Skeletal muscle cell (primary cell): ENCODE data around the gene KDM4C.
"Not testable (repeated sequence)": the region's sequence is repeated elsewhere in the genome, so short reads cannot be mapped to it uniquely, and the experiment has no call there.

Source experiments
- DNase-seq: peaks from one replicate; pipeline ENCODE4 v3.0.0-alpha.2; 2010; ENCODE audit warnings: low read depth
- H3K4me3 ChIP-seq: 2 replicates; pipeline ENCODE4 v1.5.1; 2011; ENCODE audit warnings: low read depth, mild to moderate bottlenecking, control low read depth, low read length, moderate library complexity

KDM4C gene

GRCh38 chr9:6790866-6791265, 33.1 kb downstream of the KDM4C start:
- H3K4me3 ChIP-seq = no peak overlapping the region
- DNase-seq = no peak

DNA sequence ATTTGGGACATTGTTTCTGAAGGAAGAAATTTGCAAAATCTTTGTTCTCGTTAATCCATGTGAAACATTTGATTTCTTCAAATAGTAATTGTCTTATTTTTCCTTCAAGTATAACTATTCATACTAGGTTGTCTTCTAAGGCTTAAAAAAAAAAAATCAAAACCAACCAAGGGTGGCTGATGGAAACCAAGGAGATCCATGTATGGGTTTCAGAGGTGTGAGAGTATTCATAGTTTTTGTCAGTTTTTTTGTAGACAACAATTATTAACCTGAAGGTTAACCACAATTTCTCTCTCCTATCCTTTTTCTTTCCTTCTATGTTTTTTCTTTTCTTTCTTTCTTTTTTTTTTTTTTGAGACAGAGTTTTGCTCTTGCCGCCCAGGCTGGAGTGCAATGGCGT, 35.4 kb downstream of the KDM4C start:
- no peak for DNase-seq
- H3K4me3 ChIP-seq = no peak overlapping the region

- no peak for DNase-seq
- H3K4me3 ChIP-seq = no peak overlapping the region
Measured at GRCh38 chr9:6794936-6795335, 37.2 kb downstream of the KDM4C start.

DNA sequence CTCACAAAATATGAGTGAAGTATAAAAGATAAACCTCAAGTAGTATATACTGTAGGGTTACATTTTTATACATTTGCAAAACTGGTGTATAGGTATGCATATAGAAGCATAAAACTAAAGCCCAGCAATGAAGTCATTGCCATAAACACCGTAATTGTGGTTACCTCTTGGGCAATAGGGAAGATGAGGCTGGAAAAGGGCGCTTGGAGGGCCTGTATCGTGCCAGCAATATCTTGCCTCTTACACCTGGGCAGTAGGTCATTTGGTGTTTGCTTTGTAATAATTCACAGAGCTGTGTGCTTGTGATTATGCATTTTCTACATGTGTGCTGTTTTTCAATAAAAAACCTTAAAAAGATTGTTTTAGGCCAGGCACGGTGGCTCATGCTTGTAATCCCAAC, 45.2 kb downstream of the KDM4C start:
- no peak for DNase-seq
- no peak overlapping the region for H3K4me3 ChIP-seq

DNA sequence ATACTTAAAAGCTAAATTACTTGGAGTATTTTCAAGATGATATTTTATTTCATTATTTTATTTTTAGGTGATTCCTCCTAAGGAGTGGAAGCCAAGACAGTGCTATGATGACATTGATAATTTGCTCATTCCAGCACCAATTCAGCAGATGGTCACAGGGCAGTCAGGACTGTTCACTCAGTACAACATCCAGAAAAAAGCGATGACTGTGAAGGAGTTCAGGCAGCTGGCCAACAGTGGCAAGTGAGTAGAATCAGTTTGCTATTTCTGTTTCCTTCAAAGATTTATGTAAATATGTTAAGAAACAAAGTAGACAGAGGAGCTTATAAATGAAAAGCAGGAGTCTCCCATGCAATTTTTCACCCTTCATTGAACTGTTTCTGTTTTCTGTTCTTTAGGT, 47.8 kb downstream of the KDM4C start:
- DNase-seq = peak; percentile 5
- H3K4me3 ChIP-seq = no peak overlapping the region

GRCh38 chr9:6806318-6806717, 48.5 kb downstream of the KDM4C start:
- H3K4me3 ChIP-seq, DNase-seq: not testable (repeated sequence)

GRCh38 chr9:6807669-6808068, 49.9 kb downstream of the KDM4C start:
- DNase-seq, H3K4me3 ChIP-seq: not testable (repeated sequence)

DNA sequence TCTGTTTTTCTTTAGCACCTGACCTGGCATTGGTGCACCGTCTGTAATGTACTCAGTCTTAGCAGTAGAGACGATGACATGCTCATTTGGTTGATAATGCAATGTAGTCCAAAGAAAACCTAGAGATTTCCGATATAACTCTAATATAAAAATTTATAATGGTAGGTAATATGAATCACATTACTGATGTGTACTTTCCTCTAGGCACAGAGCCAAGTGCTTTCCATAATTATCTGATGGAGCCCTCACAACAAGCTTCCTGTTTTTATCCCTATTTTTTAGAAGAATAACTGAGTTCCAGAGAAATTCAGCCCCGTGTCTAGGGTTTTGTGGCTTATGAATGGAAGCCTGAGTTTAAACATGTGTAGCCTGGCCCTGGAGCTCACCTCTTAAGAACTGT, 53.7 kb downstream of the KDM4C start:
- H3K4me3 ChIP-seq = no peak overlapping the region
- no peak for DNase-seq

GRCh38 chr9:6816581-6816980, 58.8 kb downstream of the KDM4C start:
- no peak overlapping the region for H3K4me3 ChIP-seq
- no peak for DNase-seq

- no peak overlapping the region for H3K4me3 ChIP-seq
- DNase-seq = no peak
Measured at GRCh38 chr9:6818292-6818922, 60.6 kb downstream of the KDM4C start.

- DNase-seq = no peak
- no peak overlapping the region for H3K4me3 ChIP-seq
Measured at GRCh38 chr9:6819112-6819511, 61.3 kb downstream of the KDM4C start.

- no peak overlapping the region for H3K4me3 ChIP-seq
- DNase-seq = no peak
Measured at GRCh38 chr9:6819529-6819928, 61.8 kb downstream of the KDM4C start.

- H3K4me3 ChIP-seq = no peak overlapping the region
- DNase-seq = no peak
Measured at GRCh38 chr9:6822696-6823095, 64.9 kb downstream of the KDM4C start.

GRCh38 chr9:6827439-6828145, 69.8 kb downstream of the KDM4C start:
- no peak overlapping the region for H3K4me3 ChIP-seq
- no peak for DNase-seq

GRCh38 chr9:6829027-6829426, 71.3 kb downstream of the KDM4C start:
- no peak overlapping the region for H3K4me3 ChIP-seq
- DNase-seq = no peak

GRCh38 chr9:6829536-6829935, 71.8 kb downstream of the KDM4C start:
- H3K4me3 ChIP-seq = no peak overlapping the region
- no peak for DNase-seq

GRCh38 chr9:6833518-6834192, 75.9 kb downstream of the KDM4C start:
- peak; percentile 16 for DNase-seq
- H3K4me3 ChIP-seq = no peak overlapping the region

DNA sequence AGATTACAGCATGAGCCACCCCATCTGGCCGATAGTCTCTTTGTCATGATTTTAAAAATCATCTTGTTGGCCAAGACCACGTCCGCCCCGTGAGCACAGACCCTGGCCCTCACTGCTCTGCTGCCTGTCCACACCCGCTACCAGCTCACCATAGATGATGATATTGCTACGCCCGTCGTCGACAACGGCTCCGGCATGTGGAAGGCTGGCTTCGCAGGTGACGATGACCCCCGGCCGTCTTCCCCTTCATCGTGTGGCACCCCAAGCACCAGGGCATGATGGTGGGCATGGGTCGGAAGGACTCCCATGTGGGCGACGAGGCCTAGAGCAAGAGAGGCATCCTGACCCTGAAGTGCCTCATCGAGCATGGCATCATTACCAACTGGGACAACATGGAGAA, 76.5 kb downstream of the KDM4C start:
- DNase-seq = no peak
- no peak overlapping the region for H3K4me3 ChIP-seq

DNA sequence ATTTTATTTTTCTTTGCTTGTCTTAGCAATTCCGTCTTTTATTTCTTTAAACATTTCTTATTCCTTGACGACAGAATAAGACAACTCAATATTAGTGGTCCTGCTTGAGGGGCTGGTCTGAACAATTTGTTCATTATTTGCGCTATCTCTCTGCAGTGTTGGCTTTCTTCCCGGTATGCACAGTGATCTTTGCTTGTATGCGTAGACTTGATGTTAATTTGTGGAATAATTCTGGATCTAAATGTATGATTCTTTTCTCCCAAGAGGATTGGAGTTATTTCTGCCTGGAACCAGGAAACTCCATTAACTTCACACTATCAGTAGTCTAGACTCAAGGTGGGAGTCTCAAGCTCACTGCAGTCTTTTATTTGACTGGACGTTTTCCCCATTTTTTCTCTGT, 80.4 kb downstream of the KDM4C start:
- DNase-seq = no peak
- no peak overlapping the region for H3K4me3 ChIP-seq

GRCh38 chr9:6842584-6842947, 84.8 kb downstream of the KDM4C start:
- no peak overlapping the region for H3K4me3 ChIP-seq
- DNase-seq = peak; percentile 25

DNA sequence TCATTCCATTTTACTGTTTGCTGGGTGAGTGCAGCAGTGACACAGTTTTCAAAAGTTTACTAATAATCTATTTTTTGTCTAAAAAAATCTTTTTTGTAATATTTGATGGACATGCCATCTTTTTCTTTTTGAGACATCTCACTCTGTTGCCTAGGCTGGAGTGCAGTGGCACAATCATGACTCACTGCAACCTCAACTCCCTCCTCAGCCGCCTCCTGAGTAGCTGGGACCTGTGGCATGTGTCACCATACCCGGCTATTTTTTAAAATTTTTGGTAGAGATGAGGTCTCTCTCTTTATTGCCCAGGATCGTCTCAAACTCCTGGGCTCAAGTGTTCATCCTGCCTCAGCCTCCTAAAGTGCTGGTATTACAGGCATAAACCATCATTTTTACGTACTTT, 86.0 kb downstream of the KDM4C start:
- no peak overlapping the region for H3K4me3 ChIP-seq
- no peak for DNase-seq
